Vagina (tissue), 2 donors: ENCODE measurements around the gene GAS2L1. TPM values are rescaled to one million over a fixed set of nuclear protein-coding genes. Genes with fewer than 3 reads are reported as not detected.

Experiments used
- DNase-seq, 2 donors: peaks; one replicate each; pipeline ENCODE4 v3.0.0-alpha.2; 2017; ENCODE audit errors: extremely low spot score in 2 of 2
- H3K27ac ChIP-seq: fragments of 200-600 bp; sonication (generic); one replicate; pipeline ENCODE4 v1.5.1; 2019
- H3K27me3 ChIP-seq: fragments of 200-600 bp; sonication (generic); one replicate; pipeline ENCODE4 v1.5.1; 2019
- H3K36me3 ChIP-seq, 2 donors: fragments of 200-600 bp; sonication (generic); one replicate each; pipeline ENCODE4 v1.5.1; 2017 to 2019
- H3K4me1 ChIP-seq: fragments of 200-600 bp; sonication (generic); one replicate; pipeline ENCODE4 v1.5.1; 2019
- H3K4me3 ChIP-seq, 2 donors: fragments of 200-600 bp; sonication (generic); 1 replicate in 1 of 2; 2 replicates in 1 of 2; pipeline ENCODE4 v1.5.1; 2016 to 2019
- H3K9me3 ChIP-seq: fragments of 200-600 bp; sonication (generic); one replicate; pipeline ENCODE4 v1.5.1; 2019
- POLR2A ChIP-seq, 2 donors: fragments of 450-650 bp; IDR thresholded peaks; one replicate each; pipeline ENCODE4 v1.6.1; 2017; ENCODE audit warnings: antibody characterized with exemption in 2 of 2, mild to moderate bottlenecking in 2 of 2, moderate library complexity in 2 of 2
- POLR2AphosphoS5 ChIP-seq, 2 donors: sonication (generic); formaldehyde crosslinking; IDR thresholded peaks; one replicate each; pipeline ENCODE4 v1.9.0; 2017; ENCODE audit warnings: antibody characterized with exemption in 2 of 2, mild to moderate bottlenecking in 2 of 2, low read depth in 1 of 2; ENCODE audit not compliant: insufficient read depth in 1 of 2
- intact Hi-C: fragments of 100-400 bp; cut with DNase I; formaldehyde crosslinking; loops from one replicate; pipeline ENCODE4 v1.15.1; 2023
- total RNA-seq: library from RNA; depleted of rRNA; stranded (reverse); fragments of >200 nt; gene quantifications from one replicate; pipeline ENCODE4 v1.2.3, GENCODE V29; 2016
- TF ChIP-seq, protein P1 (sequence below), 3 experiments: fragments of 450-650 bp in 2 of 3; fragments of 200-600 bp in 1 of 3; sonication (generic) in 1 of 3; IDR thresholded peaks; one replicate each; pipeline ENCODE4 v1.5.1; 2017 to 2019; ENCODE audit warnings: antibody characterized with exemption in 3 of 3, mild to moderate bottlenecking in 2 of 3, moderate library complexity in 2 of 3

The GAS2L1 gene
- total RNA-seq, 1 donor from 2014 or later, result 17.4 TPM

DNA sequence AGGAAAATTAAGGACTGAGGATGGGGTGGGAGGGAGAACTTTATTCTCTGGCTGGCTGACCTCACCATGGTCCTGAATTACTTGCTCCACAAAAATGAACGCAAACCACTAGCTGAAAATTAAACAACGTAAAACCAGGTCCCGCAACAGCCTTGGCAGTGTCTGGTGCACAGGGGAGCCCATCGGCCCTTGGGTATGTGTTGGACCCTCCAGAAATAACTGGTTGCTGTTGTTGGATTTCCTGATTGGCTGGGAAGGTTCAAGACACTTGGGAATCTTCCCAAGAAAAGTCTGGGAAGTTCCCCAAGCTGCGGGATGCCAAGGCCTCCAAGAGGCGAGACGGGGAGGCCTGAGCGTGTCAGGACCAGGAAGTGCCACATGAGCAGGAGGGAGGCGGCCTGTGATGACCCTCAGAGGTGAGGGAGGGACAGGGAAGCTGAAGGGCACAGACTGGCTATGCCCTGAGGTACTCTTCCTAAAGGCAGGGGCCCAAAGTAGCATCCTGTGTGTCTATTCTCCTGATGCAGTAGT, 19.4 kb downstream of the GAS2L1 start:
- intact Hi-C loops, result no loop called here
- H3K27ac ChIP-seq, result no peak overlapping the region
- H3K4me3 ChIP-seq, result no peak overlapping the region
- TF ChIP-seq POLR2A (IDR thresholded peaks at IDR 0.05), result no peak
- TF ChIP-seq, protein P1, sequence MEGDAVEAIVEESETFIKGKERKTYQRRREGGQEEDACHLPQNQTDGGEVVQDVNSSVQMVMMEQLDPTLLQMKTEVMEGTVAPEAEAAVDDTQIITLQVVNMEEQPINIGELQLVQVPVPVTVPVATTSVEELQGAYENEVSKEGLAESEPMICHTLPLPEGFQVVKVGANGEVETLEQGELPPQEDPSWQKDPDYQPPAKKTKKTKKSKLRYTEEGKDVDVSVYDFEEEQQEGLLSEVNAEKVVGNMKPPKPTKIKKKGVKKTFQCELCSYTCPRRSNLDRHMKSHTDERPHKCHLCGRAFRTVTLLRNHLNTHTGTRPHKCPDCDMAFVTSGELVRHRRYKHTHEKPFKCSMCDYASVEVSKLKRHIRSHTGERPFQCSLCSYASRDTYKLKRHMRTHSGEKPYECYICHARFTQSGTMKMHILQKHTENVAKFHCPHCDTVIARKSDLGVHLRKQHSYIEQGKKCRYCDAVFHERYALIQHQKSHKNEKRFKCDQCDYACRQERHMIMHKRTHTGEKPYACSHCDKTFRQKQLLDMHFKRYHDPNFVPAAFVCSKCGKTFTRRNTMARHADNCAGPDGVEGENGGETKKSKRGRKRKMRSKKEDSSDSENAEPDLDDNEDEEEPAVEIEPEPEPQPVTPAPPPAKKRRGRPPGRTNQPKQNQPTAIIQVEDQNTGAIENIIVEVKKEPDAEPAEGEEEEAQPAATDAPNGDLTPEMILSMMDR (IDR thresholded peaks at IDR 0.05), result no peak
- TF ChIP-seq POLR2AphosphoS5 (IDR thresholded peaks at IDR 0.05; ENCODE audit: insufficient read depth in 1 of 2, low read depth in 1 of 2), result no peak
- DNase-seq, result no peak
- no peaks in the 10 kb centered on the region for H3K27me3 ChIP-seq
- peaks cover 8% of the 10 kb centered on the region for H3K4me1 ChIP-seq
- peaks cover 0 to 24% of the 10 kb centered on the region in 2 donors for H3K36me3 ChIP-seq
- H3K9me3 ChIP-seq, result no peaks in the 10 kb centered on the region

DNA sequence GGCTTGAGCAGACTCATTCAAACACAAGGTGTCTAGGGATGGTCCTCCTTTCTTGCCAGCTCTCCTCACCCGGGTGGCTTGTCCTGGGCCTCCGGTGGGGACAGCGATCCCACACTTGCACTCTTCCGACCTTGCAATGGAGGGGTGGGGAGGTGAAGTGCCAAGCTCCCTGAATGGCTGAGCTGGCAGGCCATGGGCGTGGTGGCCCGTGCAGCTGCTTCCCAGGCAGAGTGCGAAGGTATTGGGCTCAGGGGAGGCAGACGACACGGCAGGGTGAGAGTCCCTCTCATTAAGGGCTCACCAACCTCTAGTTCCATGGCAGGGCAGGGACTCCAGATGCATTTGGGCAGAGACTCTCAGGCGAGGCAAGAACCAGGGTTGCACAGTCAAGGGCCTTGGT, 20.0 kb downstream of the GAS2L1 start:
- no peak overlapping the region for H3K4me3 ChIP-seq
- DNase-seq, result no peak
- peaks cover 0 to 24% of the 10 kb centered on the region in 2 donors for H3K36me3 ChIP-seq
- H3K27me3 ChIP-seq, result no peaks in the 10 kb centered on the region
- intact Hi-C loops, result no loop called here
- TF ChIP-seq POLR2AphosphoS5 (IDR thresholded peaks at IDR 0.05; ENCODE audit: insufficient read depth in 1 of 2, low read depth in 1 of 2) (no peak), POLR2A (IDR thresholded peaks at IDR 0.05) (no peak)
- TF ChIP-seq, protein P1 (IDR thresholded peaks at IDR 0.05), result no peak
- no peak overlapping the region for H3K27ac ChIP-seq
- H3K9me3 ChIP-seq, result no peaks in the 10 kb centered on the region
- peaks cover 13% of the 10 kb centered on the region for H3K4me1 ChIP-seq

DNA sequence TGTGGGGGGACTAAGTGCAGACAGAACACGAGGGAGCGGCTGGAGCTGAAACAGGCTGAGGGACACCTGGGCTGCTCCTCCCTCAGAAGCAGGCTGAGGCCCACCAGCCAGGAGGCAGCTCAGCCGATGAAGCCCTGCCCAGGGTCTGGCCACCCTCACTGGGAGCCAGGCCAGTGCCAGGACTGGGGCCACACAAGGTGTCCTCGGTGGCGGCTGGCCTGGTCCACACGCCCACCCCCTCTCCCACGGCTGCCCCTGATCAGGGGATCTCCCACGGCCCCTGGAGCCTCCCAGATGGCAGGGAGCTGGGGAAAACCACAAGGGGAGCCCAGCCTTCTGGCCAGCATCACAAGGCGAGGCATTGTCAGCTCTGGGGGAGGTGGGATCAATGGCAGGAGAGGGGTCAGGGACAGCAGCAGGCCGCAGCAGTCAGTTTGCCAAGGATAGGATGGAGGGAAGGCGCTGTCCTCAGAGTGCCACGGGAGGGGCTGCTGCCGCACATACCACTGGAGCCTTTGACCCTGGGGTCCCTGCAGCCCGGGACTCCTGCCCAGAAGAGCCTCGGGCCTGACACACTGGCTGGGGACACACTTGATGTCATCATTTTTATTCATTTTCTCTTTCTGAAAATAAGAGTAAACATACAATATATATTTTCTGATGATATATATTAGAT, 20.8 kb downstream of the GAS2L1 start:
- H3K27ac ChIP-seq, result no peak overlapping the region
- intact Hi-C loops, result no loop called here
- no peak overlapping the region for H3K4me3 ChIP-seq
- peaks cover 0 to 24% of the 10 kb centered on the region in 2 donors for H3K36me3 ChIP-seq
- no peaks in the 10 kb centered on the region for H3K27me3 ChIP-seq
- H3K4me1 ChIP-seq, result peaks cover 13% of the 10 kb centered on the region
- TF ChIP-seq POLR2A (IDR thresholded peaks at IDR 0.05), result no peak
- TF ChIP-seq, protein P1 (IDR thresholded peaks at IDR 0.05), result no peak
- no peak for TF ChIP-seq POLR2AphosphoS5 (IDR thresholded peaks at IDR 0.05; ENCODE audit: insufficient read depth in 1 of 2, low read depth in 1 of 2)
- no peak for DNase-seq
- H3K9me3 ChIP-seq, result no peaks in the 10 kb centered on the region

DNA sequence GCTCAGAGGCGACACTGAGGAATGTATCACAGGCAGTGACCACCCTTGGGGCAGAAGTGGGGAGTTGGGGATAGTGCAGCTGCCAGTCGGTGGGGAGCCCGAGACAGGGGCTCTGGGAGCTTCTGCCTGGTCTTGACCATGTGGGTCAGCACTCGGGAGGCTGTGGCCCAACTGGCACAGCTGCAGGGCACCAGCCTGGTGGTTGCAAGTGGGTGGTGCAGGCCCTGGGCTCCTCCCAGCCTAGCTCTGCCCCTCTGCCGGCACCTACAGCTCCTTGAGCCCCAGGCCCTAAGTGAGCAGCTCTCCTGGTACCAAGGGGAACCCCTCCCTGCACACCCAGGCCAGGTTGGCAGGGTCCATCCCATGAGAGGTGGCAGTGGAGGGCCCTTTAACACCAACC, 21.6 kb downstream of the GAS2L1 start:
- no peaks in the 10 kb centered on the region for H3K9me3 ChIP-seq
- no peak for DNase-seq
- intact Hi-C loops, result no loop called here
- TF ChIP-seq, protein P1 (IDR thresholded peaks at IDR 0.05), result no peak
- TF ChIP-seq POLR2AphosphoS5 (IDR thresholded peaks at IDR 0.05; ENCODE audit: insufficient read depth in 1 of 2, low read depth in 1 of 2), result no peak
- no peak for TF ChIP-seq POLR2A (IDR thresholded peaks at IDR 0.05)
- peaks cover 13% of the 10 kb centered on the region for H3K4me1 ChIP-seq
- H3K36me3 ChIP-seq, result peaks cover 0 to 26% of the 10 kb centered on the region in 2 donors
- no peaks in the 10 kb centered on the region for H3K27me3 ChIP-seq
- H3K27ac ChIP-seq, result no peak overlapping the region
- no peak overlapping the region for H3K4me3 ChIP-seq
